ENCODE results near the gene GNLY. TPM values are rescaled to one million over a fixed set of nuclear protein-coding genes. Genes with fewer than 3 reads are reported as not detected.

Gene GNLY
- total and polyA plus RNA-seq, 5 donors from 2014 or later = 2.4 to 10.9 (median 8.7) TPM

GRCh38 chr2:85673716-85674375 lies 20.3 kb upstream of the GNLY start:
- H3K27ac ChIP-seq (ENCODE audit: insufficient read depth, low read length, poor library complexity, severe bottlenecking) = no peak overlapping the region

GRCh38 chr2:85674417-85674816 lies 19.7 kb upstream of the GNLY start:
- H3K27ac ChIP-seq (ENCODE audit: insufficient read depth, low read length, poor library complexity, severe bottlenecking) = no peak overlapping the region
- H3K9me3 Mint-ChIP-seq = no peaks in the 10 kb centered on the region
- DNase-seq (no peak), ATAC-seq (ENCODE audit: low read depth in 2 of 2) (no peak)
- H3K9me3 ChIP-seq (ENCODE audit: control insufficient read depth in 2 of 2, low read length in 2 of 2) = no peaks in the 10 kb centered on the region
- no peaks in the 10 kb centered on the region for H3K36me3 ChIP-seq (ENCODE audit: control insufficient read depth, insufficient read depth, low read length)
- H3K27me3 Mint-ChIP-seq = peaks cover 9% of the 10 kb centered on the region
- H3K4me3 Mint-ChIP-seq = no peak overlapping the region
- no peaks in the 10 kb centered on the region for H3K27me3 ChIP-seq (ENCODE audit: control insufficient read depth, insufficient read depth, low read length)
- H3K36me3 Mint-ChIP-seq = no peaks in the 10 kb centered on the region
- no peak overlapping the region for H3K27ac Mint-ChIP-seq
- peaks cover 0 to 8% (median 2%) of the 10 kb centered on the region in 4 donors for H3K4me1 Mint-ChIP-seq
- peaks cover 5% of the 10 kb centered on the region for H3K4me1 ChIP-seq (ENCODE audit: control insufficient read depth, insufficient read depth, low read length, poor library complexity, severe bottlenecking)
- H3K4me3 ChIP-seq (ENCODE audit: low read depth, low read length) = no peak overlapping the region

More at GRCh38 chr2:85673716-85674375, 20.3 kb upstream of the GNLY start:
- Histone ChIP-seq H3K27me3 (ENCODE audit: control insufficient read depth, insufficient read depth, low read length) (no peaks in the 10 kb centered on the region), H3K9me3 (ENCODE audit: control insufficient read depth in 2 of 2, low read length in 2 of 2) (no peaks in the 10 kb centered on the region), H3K4me1 (ENCODE audit: control insufficient read depth, insufficient read depth, low read length, poor library complexity, severe bottlenecking) (no peaks in the 10 kb centered on the region), H3K36me3 (ENCODE audit: control insufficient read depth, insufficient read depth, low read length) (no peaks in the 10 kb centered on the region), H3K4me3 (ENCODE audit: low read depth, low read length) (no peak overlapping the region)
- Mint-ChIP-seq H3K9me3 (no peaks in the 10 kb centered on the region), H3K27me3 (peaks cover 5% of the 10 kb centered on the region), H3K36me3 (no peaks in the 10 kb centered on the region), H3K27ac (no peak overlapping the region), H3K4me3 (no peak overlapping the region), H3K4me1 (peaks cover 0 to 2% (median 0%) of the 10 kb centered on the region in 4 donors)
- ATAC-seq (ENCODE audit: low read depth in 2 of 2) (no peak), DNase-seq (no peak)

DNA sequence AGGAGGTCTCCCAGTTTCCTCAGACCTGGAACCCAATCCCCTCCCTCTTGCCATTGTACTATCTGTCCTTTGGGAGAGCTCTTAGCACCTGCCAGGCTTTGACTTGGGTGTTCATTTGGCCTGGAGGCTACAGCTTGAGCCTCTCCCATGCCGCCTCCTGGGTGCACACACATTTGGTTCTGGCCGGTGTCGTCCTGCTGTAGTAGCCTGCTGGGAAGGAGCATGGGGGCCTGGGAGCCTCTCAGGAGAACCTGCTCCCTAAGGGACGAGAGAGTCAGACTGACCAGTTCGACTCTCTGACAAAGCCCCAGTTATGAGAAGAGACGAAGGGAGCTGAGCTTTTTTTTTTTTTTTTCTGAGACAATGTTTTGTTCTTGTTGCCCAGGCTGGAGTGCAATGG lies 18.7 kb upstream of the GNLY start:
- H3K36me3 Mint-ChIP-seq = no peaks in the 10 kb centered on the region
- no peak for ATAC-seq (ENCODE audit: low read depth in 2 of 2)
- DNase-seq = no peak
- peaks cover 0 to 9% (median 4%) of the 10 kb centered on the region in 4 donors for H3K4me1 Mint-ChIP-seq
- H3K9me3 Mint-ChIP-seq = no peaks in the 10 kb centered on the region
- Histone ChIP-seq H3K4me1 (ENCODE audit: control insufficient read depth, insufficient read depth, low read length, poor library complexity, severe bottlenecking) (peaks cover 6% of the 10 kb centered on the region), H3K4me3 (ENCODE audit: low read depth, low read length) (no peak overlapping the region), H3K36me3 (ENCODE audit: control insufficient read depth, insufficient read depth, low read length) (no peaks in the 10 kb centered on the region), H3K27ac (ENCODE audit: insufficient read depth, low read length, poor library complexity, severe bottlenecking) (no peak overlapping the region), H3K27me3 (ENCODE audit: control insufficient read depth, insufficient read depth, low read length) (no peaks in the 10 kb centered on the region), H3K9me3 (ENCODE audit: control insufficient read depth in 2 of 2, low read length in 2 of 2) (no peaks in the 10 kb centered on the region)
- no peak overlapping the region for H3K4me3 Mint-ChIP-seq
- no peak overlapping the region for H3K27ac Mint-ChIP-seq
- H3K27me3 Mint-ChIP-seq = peaks cover 9% of the 10 kb centered on the region

DNA sequence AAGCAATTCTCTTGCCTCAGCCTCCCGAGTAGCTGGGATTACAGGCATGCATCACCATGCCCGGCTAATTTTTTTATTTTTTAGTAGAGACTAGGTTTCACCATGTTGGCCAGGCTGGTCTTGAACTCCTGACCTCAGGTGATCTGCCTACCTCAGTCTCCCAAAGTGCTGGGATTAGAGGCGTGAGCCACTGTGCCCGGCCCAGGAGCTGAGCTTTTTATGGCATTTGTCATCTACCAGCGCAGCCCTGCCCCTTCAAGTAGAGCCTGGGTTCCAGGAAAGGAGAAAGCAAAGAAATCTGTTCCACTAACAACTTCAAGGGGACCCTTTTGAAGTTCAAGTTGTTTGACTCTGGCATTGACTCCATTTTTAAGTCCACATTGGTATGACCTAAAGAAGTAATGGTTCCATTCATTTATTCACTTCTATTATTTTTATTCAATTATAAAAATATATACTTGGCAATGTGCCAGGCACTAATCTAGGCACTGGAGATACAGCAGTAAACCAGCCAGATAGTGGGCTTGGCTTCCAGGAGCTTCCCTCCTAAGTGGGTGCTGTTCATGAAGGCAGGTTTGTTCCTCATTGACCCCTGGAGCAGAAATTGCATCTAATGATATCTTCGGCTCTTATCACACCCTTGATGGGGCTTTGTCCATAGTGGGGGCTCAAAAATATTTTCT lies 18.2 kb upstream of the GNLY start:
- peaks cover 6% of the 10 kb centered on the region for H3K4me1 ChIP-seq (ENCODE audit: control insufficient read depth, insufficient read depth, low read length, poor library complexity, severe bottlenecking)
- H3K9me3 Mint-ChIP-seq = no peaks in the 10 kb centered on the region
- no peaks in the 10 kb centered on the region for H3K36me3 ChIP-seq (ENCODE audit: control insufficient read depth, insufficient read depth, low read length)
- H3K36me3 Mint-ChIP-seq = no peaks in the 10 kb centered on the region
- no peak for ATAC-seq (ENCODE audit: low read depth in 2 of 2)
- peaks cover 9% of the 10 kb centered on the region for H3K27me3 Mint-ChIP-seq
- no peak overlapping the region for H3K4me3 ChIP-seq (ENCODE audit: low read depth, low read length)
- H3K27ac Mint-ChIP-seq = no peak overlapping the region
- H3K9me3 ChIP-seq (ENCODE audit: control insufficient read depth in 2 of 2, low read length in 2 of 2) = no peaks in the 10 kb centered on the region
- H3K27ac ChIP-seq (ENCODE audit: insufficient read depth, low read length, poor library complexity, severe bottlenecking) = no peak overlapping the region
- no peaks in the 10 kb centered on the region for H3K27me3 ChIP-seq (ENCODE audit: control insufficient read depth, insufficient read depth, low read length)
- H3K4me3 Mint-ChIP-seq = no peak overlapping the region
- no peak for DNase-seq
- peaks cover 0 to 9% (median 4%) of the 10 kb centered on the region in 4 donors for H3K4me1 Mint-ChIP-seq

DNA sequence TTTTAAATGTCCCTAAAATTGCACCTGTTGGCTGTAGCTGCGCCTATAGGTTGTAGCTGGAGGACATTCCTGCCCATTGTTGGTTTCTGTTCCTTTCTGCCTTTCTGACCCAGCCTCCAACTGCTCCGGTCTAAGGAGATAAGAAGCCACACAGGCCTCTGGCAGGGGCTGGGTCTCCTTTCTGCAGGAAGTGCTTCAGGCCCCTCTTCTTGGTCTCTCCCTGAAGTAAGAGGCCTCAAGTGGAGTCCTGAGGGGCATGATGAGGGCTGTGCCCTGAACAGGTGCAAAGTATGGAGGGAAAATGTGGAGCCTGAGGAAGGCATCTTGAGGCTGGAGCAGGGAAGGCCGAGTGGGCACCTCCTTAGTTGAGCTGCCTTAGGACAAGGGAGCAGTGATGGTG lies 15.8 kb upstream of the GNLY start:
- H3K4me1 ChIP-seq (ENCODE audit: control insufficient read depth, insufficient read depth, low read length, poor library complexity, severe bottlenecking) = peaks cover 6% of the 10 kb centered on the region
- Mint-ChIP-seq H3K9me3 (no peaks in the 10 kb centered on the region), H3K27ac (no peak overlapping the region), H3K36me3 (no peaks in the 10 kb centered on the region), H3K4me1 (peaks cover 0 to 9% (median 4%) of the 10 kb centered on the region in 4 donors), H3K4me3 (no peak overlapping the region), H3K27me3 (peaks cover 9% of the 10 kb centered on the region)
- no peak overlapping the region for H3K27ac ChIP-seq (ENCODE audit: insufficient read depth, low read length, poor library complexity, severe bottlenecking)
- no peak for ATAC-seq (ENCODE audit: low read depth in 2 of 2)
- H3K4me3 ChIP-seq (ENCODE audit: low read depth, low read length) = no peak overlapping the region
- H3K36me3 ChIP-seq (ENCODE audit: control insufficient read depth, insufficient read depth, low read length) = no peaks in the 10 kb centered on the region
- no peaks in the 10 kb centered on the region for H3K9me3 ChIP-seq (ENCODE audit: control insufficient read depth in 2 of 2, low read length in 2 of 2)
- DNase-seq = no peak
- peaks cover 2% of the 10 kb centered on the region for H3K27me3 ChIP-seq (ENCODE audit: control insufficient read depth, insufficient read depth, low read length)

GRCh38 chr2:85678794-85679672 lies 15.1 kb upstream of the GNLY start:
- Histone ChIP-seq H3K4me1 (ENCODE audit: control insufficient read depth, insufficient read depth, low read length, poor library complexity, severe bottlenecking) (peaks cover 6% of the 10 kb centered on the region), H3K4me3 (ENCODE audit: low read depth, low read length) (no peak overlapping the region), H3K9me3 (ENCODE audit: control insufficient read depth in 2 of 2, low read length in 2 of 2) (no peaks in the 10 kb centered on the region), H3K27ac (ENCODE audit: insufficient read depth, low read length, poor library complexity, severe bottlenecking) (no peak overlapping the region), H3K36me3 (ENCODE audit: control insufficient read depth, insufficient read depth, low read length) (no peaks in the 10 kb centered on the region), H3K27me3 (ENCODE audit: control insufficient read depth, insufficient read depth, low read length) (peaks cover 2% of the 10 kb centered on the region)
- DNase-seq (peak; percentile 52 to 70 (median 65)), ATAC-seq (ENCODE audit: low read depth in 2 of 2) (peak; percentile 87 to 90)
- H3K36me3 Mint-ChIP-seq = no peaks in the 10 kb centered on the region
- H3K27me3 Mint-ChIP-seq = peaks cover 5% of the 10 kb centered on the region
- no peak overlapping the region for H3K27ac Mint-ChIP-seq
- H3K4me1 Mint-ChIP-seq = peaks cover 0 to 9% (median 4%) of the 10 kb centered on the region in 4 donors
- peak overlapping the region in 1 of 4 donors; percentile 33 for H3K4me3 Mint-ChIP-seq
- no peaks in the 10 kb centered on the region for H3K9me3 Mint-ChIP-seq

DNA sequence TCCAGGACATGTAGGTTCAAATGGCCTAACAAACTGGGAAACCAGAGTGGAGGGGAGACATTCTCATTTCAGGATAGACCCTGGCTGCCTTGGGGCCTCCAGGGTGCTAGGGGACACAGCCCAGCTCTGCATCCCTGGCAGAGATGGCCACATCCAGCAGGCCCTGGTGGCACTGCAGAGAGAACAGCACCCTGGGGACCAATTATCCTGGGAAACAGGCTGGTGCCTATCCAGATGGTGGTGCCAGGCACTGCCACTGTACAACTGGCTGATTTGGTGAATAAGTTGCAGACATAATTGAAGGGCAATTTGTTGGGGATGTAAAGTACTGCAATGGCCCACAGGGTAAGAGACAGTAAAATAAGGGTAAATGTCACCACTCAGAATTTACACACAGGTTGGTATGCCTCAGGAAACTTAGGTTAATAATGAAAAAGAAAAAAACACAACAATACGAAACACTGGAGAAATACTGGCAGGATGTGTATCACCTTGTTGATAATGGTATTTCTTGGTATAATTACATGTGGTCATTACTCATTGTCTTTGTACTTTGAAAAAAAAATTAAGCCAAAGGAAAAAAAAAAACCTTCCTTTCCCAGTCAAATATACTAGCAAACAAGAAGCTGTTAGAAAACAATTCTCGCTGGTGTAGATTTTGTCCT lies 13.3 kb upstream of the GNLY start:
- DNase-seq (peak in 1 of 3 donors; percentile 28), ATAC-seq (ENCODE audit: low read depth in 2 of 2) (no peak)
- Mint-ChIP-seq H3K4me3 (no peak overlapping the region), H3K4me1 (peaks cover 0 to 9% (median 4%) of the 10 kb centered on the region in 4 donors), H3K27ac (no peak overlapping the region), H3K27me3 (peaks cover 6% of the 10 kb centered on the region), H3K36me3 (no peaks in the 10 kb centered on the region), H3K9me3 (no peaks in the 10 kb centered on the region)
- Histone ChIP-seq H3K4me1 (ENCODE audit: control insufficient read depth, insufficient read depth, low read length, poor library complexity, severe bottlenecking) (peaks cover 6% of the 10 kb centered on the region), H3K27ac (ENCODE audit: insufficient read depth, low read length, poor library complexity, severe bottlenecking) (no peak overlapping the region), H3K4me3 (ENCODE audit: low read depth, low read length) (no peak overlapping the region), H3K27me3 (ENCODE audit: control insufficient read depth, insufficient read depth, low read length) (peaks cover 2% of the 10 kb centered on the region), H3K36me3 (ENCODE audit: control insufficient read depth, insufficient read depth, low read length) (no peaks in the 10 kb centered on the region), H3K9me3 (ENCODE audit: control insufficient read depth in 2 of 2, low read length in 2 of 2) (no peaks in the 10 kb centered on the region)

Data from CD4-positive, CD25-positive, alpha-beta regulatory T cell (primary cell).